HG03521 (cell line): ENCODE measurements around the gene DENND5B.
"Not testable (repeated sequence)": the region's sequence is repeated elsewhere in the genome, so short reads cannot be mapped to it uniquely, and the experiment has no call there.

Source experiments
- ATAC-seq: cut with Tn5 transposase; IDR thresholded peaks from one replicate; pipeline ENCODE4 v1.9.1; 2021; ENCODE audit warnings: mild to moderate bottlenecking, moderate library complexity; ENCODE audit not compliant: unreplicated experiment

The DENND5B gene

GRCh38 chr12:31590642-31591379 is at the start of gene DENND5B:
Gene DENND5B (minus strand): TSS chr12:31591136. CDS start chr12:31590832, 304 bp downstream.
- ATAC-seq: peak; percentile 55

GRCh38 chr12:31634620-31635019 is 43.7 kb upstream of the DENND5B start:
- ATAC-seq: no peak

GRCh38 chr12:31633464-31633863 is 42.5 kb upstream of the DENND5B start:
- ATAC-seq: no peak

- no peak for ATAC-seq
These were observed 40.9 kb upstream of the DENND5B start for GRCh38 chr12:31631809-31632208.

GRCh38 chr12:31631023-31631724 is 40.2 kb upstream of the DENND5B start:
- ATAC-seq: no peak

GRCh38 chr12:31629756-31630732 is 39.1 kb upstream of the DENND5B start:
- ATAC-seq: no peak

- no peak for ATAC-seq
These were observed 36.6 kb upstream of the DENND5B start for GRCh38 chr12:31627456-31628054.

- ATAC-seq: no peak
These were observed 35.5 kb upstream of the DENND5B start for GRCh38 chr12:31626270-31626995.

- ATAC-seq: no peak
These were observed 31.1 kb upstream of the DENND5B start for GRCh38 chr12:31622038-31622437.

GRCh38 chr12:31620311-31620710 is 29.4 kb upstream of the DENND5B start:
- no peak for ATAC-seq

- ATAC-seq: no peak
These were observed 27.5 kb upstream of the DENND5B start for GRCh38 chr12:31618228-31619025.

- ATAC-seq: no peak
These were observed 21.9 kb upstream of the DENND5B start for GRCh38 chr12:31612819-31613218.

GRCh38 chr12:31608299-31608698 is 17.4 kb upstream of the DENND5B start:
- not testable (repeated sequence) for ATAC-seq

- ATAC-seq: no peak
These were observed 14.6 kb upstream of the DENND5B start for GRCh38 chr12:31605531-31605930.

- peak; percentile 96 for ATAC-seq
These were observed 12.6 kb upstream of the DENND5B start for GRCh38 chr12:31603546-31604009.

- no peak for ATAC-seq
These were observed 9.8 kb upstream of the DENND5B start for GRCh38 chr12:31600750-31601149.

GRCh38 chr12:31600252-31600651 is 9.3 kb upstream of the DENND5B start:
- no peak for ATAC-seq

GRCh38 chr12:31599053-31599452 is 8.1 kb upstream of the DENND5B start:
- ATAC-seq: peak; percentile 33

GRCh38 chr12:31597066-31597465 is 6.1 kb upstream of the DENND5B start:
- ATAC-seq: no peak
